Osteocyte (in vitro differentiated cells): Measurements from ENCODE around the gene PRKCE. TPM values are rescaled to one million over a fixed set of nuclear protein-coding genes. Genes with fewer than 3 reads are reported as not detected.
A peak's percentile ranks its signal among the peaks of the same experiment; 100 is the strongest.

Experiments used
- DNase-seq: peaks from one replicate; pipeline ENCODE4 v3.0.0; 2021; ENCODE audit warnings: mixed read lengths; ENCODE audit not compliant: unreplicated experiment; ENCODE audit errors: extremely low spot score
- H3K27ac Mint-ChIP-seq: one replicate; pipeline ENCODE4 v1.8.0; 2021; ENCODE audit warnings: mild to moderate bottlenecking, mixed read lengths; ENCODE audit not compliant: unreplicated experiment
- H3K27me3 Mint-ChIP-seq: one replicate; pipeline ENCODE4 v1.8.0; 2021; ENCODE audit warnings: mixed read lengths; ENCODE audit not compliant: unreplicated experiment
- H3K36me3 Mint-ChIP-seq: one replicate; pipeline ENCODE4 v1.8.0; 2021; ENCODE audit warnings: mixed read lengths; ENCODE audit not compliant: unreplicated experiment
- H3K4me1 Mint-ChIP-seq: one replicate; pipeline ENCODE4 v1.8.0; 2021; ENCODE audit warnings: mixed read lengths; ENCODE audit not compliant: unreplicated experiment
- H3K4me3 Mint-ChIP-seq: one replicate; pipeline ENCODE4 v1.8.0; 2021; ENCODE audit warnings: mild to moderate bottlenecking, moderate library complexity, mixed read lengths; ENCODE audit not compliant: unreplicated experiment
- H3K9me3 Mint-ChIP-seq: one replicate; pipeline ENCODE4 v1.8.0; 2021; ENCODE audit warnings: mixed read lengths; ENCODE audit not compliant: unreplicated experiment
- total RNA-seq: library from RNA; stranded (reverse); gene quantifications from 2 replicates; pipeline ENCODE4 v1.2.1, GENCODE V29; 2021
- TF ChIP-seq, protein P1 (sequence below): fragments of 200-600 bp; sonication (generic); IDR thresholded peaks from 2 replicates; pipeline ENCODE4 v1.5.0; 2021; ENCODE audit warnings: antibody characterized with exemption, mild to moderate bottlenecking, moderate library complexity

The PRKCE gene
- total RNA-seq, 1 donor from 2014 or later, result 13.8 TPM

GRCh38 chr2:46132996-46133395 is 481.5 kb downstream of the PRKCE start:
- Mint-ChIP-seq H3K36me3 (peaks cover 3% of the 10 kb centered on the region), H3K27me3 (no peaks in the 10 kb centered on the region), H3K27ac (no peak overlapping the region), H3K4me3 (no peak overlapping the region), H3K9me3 (no peaks in the 10 kb centered on the region), H3K4me1 (peaks cover 19% of the 10 kb centered on the region)
- TF ChIP-seq, protein P1, sequence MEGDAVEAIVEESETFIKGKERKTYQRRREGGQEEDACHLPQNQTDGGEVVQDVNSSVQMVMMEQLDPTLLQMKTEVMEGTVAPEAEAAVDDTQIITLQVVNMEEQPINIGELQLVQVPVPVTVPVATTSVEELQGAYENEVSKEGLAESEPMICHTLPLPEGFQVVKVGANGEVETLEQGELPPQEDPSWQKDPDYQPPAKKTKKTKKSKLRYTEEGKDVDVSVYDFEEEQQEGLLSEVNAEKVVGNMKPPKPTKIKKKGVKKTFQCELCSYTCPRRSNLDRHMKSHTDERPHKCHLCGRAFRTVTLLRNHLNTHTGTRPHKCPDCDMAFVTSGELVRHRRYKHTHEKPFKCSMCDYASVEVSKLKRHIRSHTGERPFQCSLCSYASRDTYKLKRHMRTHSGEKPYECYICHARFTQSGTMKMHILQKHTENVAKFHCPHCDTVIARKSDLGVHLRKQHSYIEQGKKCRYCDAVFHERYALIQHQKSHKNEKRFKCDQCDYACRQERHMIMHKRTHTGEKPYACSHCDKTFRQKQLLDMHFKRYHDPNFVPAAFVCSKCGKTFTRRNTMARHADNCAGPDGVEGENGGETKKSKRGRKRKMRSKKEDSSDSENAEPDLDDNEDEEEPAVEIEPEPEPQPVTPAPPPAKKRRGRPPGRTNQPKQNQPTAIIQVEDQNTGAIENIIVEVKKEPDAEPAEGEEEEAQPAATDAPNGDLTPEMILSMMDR, result no peak
- no peak for DNase-seq

DNA sequence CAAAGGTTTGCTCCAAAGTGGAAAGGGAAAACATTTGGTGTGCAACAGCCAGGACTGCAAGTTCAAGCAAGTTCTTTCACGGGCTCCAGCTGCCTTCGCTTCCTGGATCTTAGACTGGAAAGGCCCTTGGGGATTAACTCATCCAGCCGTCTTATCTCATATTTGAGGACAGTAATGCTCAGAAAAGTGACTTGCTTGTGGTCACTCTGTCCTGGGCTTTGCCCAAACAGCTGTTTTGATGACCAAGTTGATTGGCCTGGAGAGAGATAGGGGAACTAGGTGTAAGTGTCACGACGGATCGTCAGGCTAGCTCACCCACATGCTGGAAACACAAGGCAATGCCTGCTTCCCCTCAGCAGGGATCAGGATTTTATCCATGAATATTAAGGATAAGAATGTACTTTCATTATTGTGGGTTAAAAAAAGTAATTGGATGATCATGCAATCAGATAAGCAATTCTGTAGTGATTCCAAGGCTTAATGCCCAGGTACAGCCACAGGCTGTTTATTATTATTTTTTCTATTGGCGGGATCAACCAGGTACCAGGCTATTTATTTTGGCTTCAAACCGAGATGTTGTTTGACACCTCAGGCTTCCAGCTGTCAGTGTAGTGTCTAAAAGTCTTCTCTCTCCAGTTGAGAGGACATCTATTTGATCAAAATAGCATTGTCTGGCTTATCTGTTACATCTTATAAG is 483.2 kb downstream of the PRKCE start:
- peaks cover 3% of the 10 kb centered on the region for H3K36me3 Mint-ChIP-seq
- H3K27me3 Mint-ChIP-seq, result no peaks in the 10 kb centered on the region
- H3K4me3 Mint-ChIP-seq, result no peak overlapping the region
- no peaks in the 10 kb centered on the region for H3K9me3 Mint-ChIP-seq
- peaks cover 19% of the 10 kb centered on the region for H3K4me1 Mint-ChIP-seq
- TF ChIP-seq, protein P1, result no peak
- no peak overlapping the region for H3K27ac Mint-ChIP-seq
- peak; percentile 36 for DNase-seq

GRCh38 chr2:46135228-46135855 is 483.9 kb downstream of the PRKCE start:
- Mint-ChIP-seq H3K36me3 (peaks cover 3% of the 10 kb centered on the region), H3K4me1 (peaks cover 19% of the 10 kb centered on the region), H3K27ac (no peak overlapping the region), H3K9me3 (no peaks in the 10 kb centered on the region), H3K27me3 (no peaks in the 10 kb centered on the region), H3K4me3 (no peak overlapping the region)
- TF ChIP-seq, protein P1, result no peak
- peak; percentile 49 for DNase-seq

DNA sequence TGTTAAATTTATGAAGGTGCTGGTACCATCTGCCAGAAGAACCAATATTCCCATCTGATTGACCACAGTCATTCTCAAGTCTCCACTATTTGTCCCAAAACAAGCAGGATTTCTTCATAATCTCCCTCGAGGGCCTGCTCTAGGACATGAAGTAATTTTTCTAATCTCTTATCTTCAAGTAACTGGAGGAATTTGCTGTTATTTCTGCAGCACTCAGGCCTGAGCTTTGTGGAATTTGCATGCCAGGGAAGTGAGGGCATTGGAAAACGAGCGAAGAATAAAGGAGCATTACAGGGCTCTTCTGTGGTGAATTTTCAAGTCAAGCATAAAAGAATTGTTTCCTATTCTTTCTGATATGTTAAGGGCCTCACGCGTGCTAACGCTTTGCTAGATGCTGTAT is 484.5 kb downstream of the PRKCE start:
- no peak overlapping the region for H3K4me3 Mint-ChIP-seq
- peak overlapping the region; percentile 43 for H3K27ac Mint-ChIP-seq
- peaks cover 3% of the 10 kb centered on the region for H3K36me3 Mint-ChIP-seq
- peaks cover 19% of the 10 kb centered on the region for H3K4me1 Mint-ChIP-seq
- no peaks in the 10 kb centered on the region for H3K9me3 Mint-ChIP-seq
- DNase-seq, result peak; percentile 3
- H3K27me3 Mint-ChIP-seq, result no peaks in the 10 kb centered on the region
- TF ChIP-seq, protein P1, result no peak

- Mint-ChIP-seq H3K4me1 (peaks cover 19% of the 10 kb centered on the region), H3K9me3 (no peaks in the 10 kb centered on the region), H3K27ac (no peak overlapping the region), H3K27me3 (no peaks in the 10 kb centered on the region), H3K36me3 (peaks cover 3% of the 10 kb centered on the region), H3K4me3 (no peak overlapping the region)
- peak; percentile 38 for DNase-seq
- TF ChIP-seq, protein P1, result no peak
Observed at GRCh38 chr2:46136481-46136880, 485.0 kb downstream of the PRKCE start.
